ENCODE measurements around the gene ADGRV1. TPM values are rescaled to one million over a fixed set of nuclear protein-coding genes. Genes with fewer than 3 reads are reported as not detected.

The ADGRV1 gene
- total RNA-seq, 1 donor from 2014 or later, result 0.13 TPM

- Mint-ChIP-seq H3K4me1 (peaks cover 6% of the 10 kb centered on the region), H3K9me3 (no peaks in the 10 kb centered on the region), H3K4me3 (no peak overlapping the region), H3K27ac (no peak overlapping the region), H3K27me3 (peaks cover 5% of the 10 kb centered on the region), H3K36me3 (ENCODE audit: low read depth) (no peaks in the 10 kb centered on the region)
- ATAC-seq (ENCODE audit: low read depth) (no peak), DNase-seq (no peak)
- TF ChIP-seq, protein P1, sequence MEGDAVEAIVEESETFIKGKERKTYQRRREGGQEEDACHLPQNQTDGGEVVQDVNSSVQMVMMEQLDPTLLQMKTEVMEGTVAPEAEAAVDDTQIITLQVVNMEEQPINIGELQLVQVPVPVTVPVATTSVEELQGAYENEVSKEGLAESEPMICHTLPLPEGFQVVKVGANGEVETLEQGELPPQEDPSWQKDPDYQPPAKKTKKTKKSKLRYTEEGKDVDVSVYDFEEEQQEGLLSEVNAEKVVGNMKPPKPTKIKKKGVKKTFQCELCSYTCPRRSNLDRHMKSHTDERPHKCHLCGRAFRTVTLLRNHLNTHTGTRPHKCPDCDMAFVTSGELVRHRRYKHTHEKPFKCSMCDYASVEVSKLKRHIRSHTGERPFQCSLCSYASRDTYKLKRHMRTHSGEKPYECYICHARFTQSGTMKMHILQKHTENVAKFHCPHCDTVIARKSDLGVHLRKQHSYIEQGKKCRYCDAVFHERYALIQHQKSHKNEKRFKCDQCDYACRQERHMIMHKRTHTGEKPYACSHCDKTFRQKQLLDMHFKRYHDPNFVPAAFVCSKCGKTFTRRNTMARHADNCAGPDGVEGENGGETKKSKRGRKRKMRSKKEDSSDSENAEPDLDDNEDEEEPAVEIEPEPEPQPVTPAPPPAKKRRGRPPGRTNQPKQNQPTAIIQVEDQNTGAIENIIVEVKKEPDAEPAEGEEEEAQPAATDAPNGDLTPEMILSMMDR (IDR thresholded peaks at IDR 0.05), result no peak
- ChIA-PET POLR2A (no interaction called here), CTCF (no interaction called here)
- intact Hi-C loops (cut with micrococcal nuclease), result no loop called here
Observed at GRCh38 chr5:91133183-91133582, 574.6 kb downstream of the ADGRV1 start.

DNA sequence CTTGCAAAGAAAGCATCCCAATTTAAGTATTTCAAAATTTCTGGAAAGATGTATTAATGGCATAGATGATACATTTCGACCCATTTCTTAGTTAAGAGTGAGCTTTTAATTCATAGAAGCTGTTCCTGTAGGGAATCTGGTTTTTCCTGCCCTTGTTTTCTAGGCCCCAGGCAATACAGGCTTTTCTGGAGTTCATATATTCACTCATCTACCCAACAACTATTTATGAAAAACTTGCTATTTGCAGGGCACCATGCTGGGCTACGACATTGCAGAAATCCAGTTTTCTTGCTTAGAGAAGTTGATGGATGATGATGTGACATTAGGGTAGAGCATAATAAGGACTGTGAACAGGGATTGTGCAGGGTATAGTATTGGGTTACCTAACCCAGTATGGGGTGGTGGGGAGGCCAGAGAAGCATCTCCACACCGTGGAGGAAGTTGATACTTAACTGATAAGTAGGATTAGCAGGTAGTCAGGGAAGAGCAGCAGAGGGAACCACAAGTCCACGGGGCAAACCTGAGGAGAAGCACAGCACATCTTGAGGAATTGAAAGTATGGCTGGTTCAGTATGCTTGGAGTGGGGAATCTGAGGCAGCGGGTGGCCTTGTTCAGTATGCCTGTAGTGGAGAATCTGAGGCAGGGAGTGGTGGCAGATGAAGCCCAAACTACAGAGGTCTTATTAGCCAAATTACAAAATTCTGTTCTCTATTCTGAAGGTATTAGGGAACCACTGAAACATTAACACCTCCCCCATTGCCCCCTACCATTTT is 577.1 kb downstream of the ADGRV1 start:
- H3K4me3 Mint-ChIP-seq, result no peak overlapping the region
- no peak overlapping the region for H3K27ac Mint-ChIP-seq
- POLR2A ChIA-PET, result no interaction called here
- no peak for ATAC-seq (ENCODE audit: low read depth)
- no peaks in the 10 kb centered on the region for H3K36me3 Mint-ChIP-seq (ENCODE audit: low read depth)
- DNase-seq, result no peak
- TF ChIP-seq, protein P1 (IDR thresholded peaks at IDR 0.05), result no peak
- CTCF ChIA-PET, result no interaction called here
- H3K9me3 Mint-ChIP-seq, result no peaks in the 10 kb centered on the region
- H3K4me1 Mint-ChIP-seq, result peaks cover 6% of the 10 kb centered on the region
- intact Hi-C loops (cut with micrococcal nuclease), result no loop called here
- peaks cover 5% of the 10 kb centered on the region for H3K27me3 Mint-ChIP-seq

GRCh38 chr5:91136271-91136670 is 577.7 kb downstream of the ADGRV1 start:
- peaks cover 6% of the 10 kb centered on the region for H3K4me1 Mint-ChIP-seq
- no peaks in the 10 kb centered on the region for H3K36me3 Mint-ChIP-seq (ENCODE audit: low read depth)
- ATAC-seq (ENCODE audit: low read depth), result no peak
- H3K4me3 Mint-ChIP-seq, result no peak overlapping the region
- peaks cover 5% of the 10 kb centered on the region for H3K27me3 Mint-ChIP-seq
- TF ChIP-seq, protein P1 (IDR thresholded peaks at IDR 0.05), result no peak
- ChIA-PET POLR2A (no interaction called here), CTCF (no interaction called here)
- no peaks in the 10 kb centered on the region for H3K9me3 Mint-ChIP-seq
- no peak overlapping the region for H3K27ac Mint-ChIP-seq
- intact Hi-C loops (cut with micrococcal nuclease), result no loop called here
- DNase-seq, result no peak

DNA sequence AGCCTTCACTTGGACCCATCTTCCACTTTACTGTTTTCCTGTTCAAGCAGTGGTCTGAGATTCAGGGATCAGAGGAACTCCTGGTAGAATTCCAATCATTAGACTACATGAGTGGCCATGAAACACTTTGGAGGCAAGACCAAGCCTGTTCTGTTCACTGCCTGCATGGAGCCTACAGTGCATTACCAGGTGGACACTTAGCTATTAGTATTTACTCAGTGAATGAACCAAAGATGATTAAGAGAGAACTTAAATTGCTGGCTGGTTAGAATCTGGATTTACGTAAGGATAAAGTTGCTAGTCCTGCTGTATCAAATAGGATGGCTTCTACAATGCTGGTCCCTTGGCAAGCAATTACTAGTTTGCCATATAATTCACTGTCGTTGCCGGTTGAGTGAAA is 579.0 kb downstream of the ADGRV1 start:
- TF ChIP-seq, protein P1 (IDR thresholded peaks at IDR 0.05), result no peak
- Mint-ChIP-seq H3K27ac (no peak overlapping the region), H3K27me3 (no peaks in the 10 kb centered on the region), H3K4me3 (no peak overlapping the region), H3K36me3 (ENCODE audit: low read depth) (no peaks in the 10 kb centered on the region), H3K4me1 (peaks cover 2% of the 10 kb centered on the region), H3K9me3 (no peaks in the 10 kb centered on the region)
- DNase-seq (no peak), ATAC-seq (ENCODE audit: low read depth) (no peak)
- POLR2A ChIA-PET, result no interaction called here
- intact Hi-C loops (cut with micrococcal nuclease), result no loop called here
- CTCF ChIA-PET, result no interaction called here

GRCh38 chr5:91139572-91140200 is 581.1 kb downstream of the ADGRV1 start:
- POLR2A ChIA-PET, result no interaction called here
- CTCF ChIA-PET, result no interaction called here
- DNase-seq, result no peak
- intact Hi-C loops (cut with micrococcal nuclease), result no loop called here
- no peaks in the 10 kb centered on the region for H3K9me3 Mint-ChIP-seq
- no peak for ATAC-seq (ENCODE audit: low read depth)
- H3K27ac Mint-ChIP-seq, result no peak overlapping the region
- TF ChIP-seq, protein P1 (IDR thresholded peaks at IDR 0.05), result no peak
- H3K36me3 Mint-ChIP-seq (ENCODE audit: low read depth), result no peaks in the 10 kb centered on the region
- no peaks in the 10 kb centered on the region for H3K4me1 Mint-ChIP-seq
- H3K4me3 Mint-ChIP-seq, result no peak overlapping the region
- no peaks in the 10 kb centered on the region for H3K27me3 Mint-ChIP-seq

Measured in activated B cell treated with CpG ODN at 0.5 μM for 24 hours (primary cell).